Heart left ventricle (tissue), 16 donors: ENCODE data around the gene PPP1R37. TPM values are rescaled to one million over a fixed set of nuclear protein-coding genes. Genes with fewer than 3 reads are reported as not detected.

Source experiments
- ATAC-seq, 4 donors: fragments of 200-7000 bp; cut with Tn5 transposase; one replicate each; pipeline ENCODE4 v1.9.1; 2020 to 2022; ENCODE audit warnings: moderate library complexity in 4 of 4, mild to moderate bottlenecking in 3 of 4, moderate number of reproducible peaks in 1 of 4
- DNase-seq, 5 donors: peaks; one replicate each; pipeline ENCODE4 v3.0.0-alpha.2; 2020
- H3K27ac ChIP-seq, 12 donors: fragments of 200-600 bp; sonication (generic) in 4 of 12; one replicate each; pipeline versions ENCODE4 v1.5.0 to v1.8.0; 2016 to 2022; ENCODE audit warnings: mild to moderate bottlenecking in 2 of 12
- H3K27me3 ChIP-seq, 9 donors: fragments of 200-600 bp; sonication (generic) in 2 of 9; one replicate each; pipeline versions ENCODE4 v1.5.1 to v1.8.0; 2016 to 2022; ENCODE audit warnings: mild to moderate bottlenecking in 3 of 9
- H3K36me3 ChIP-seq, 9 donors: fragments of 200-600 bp; sonication (generic) in 2 of 9; one replicate each; pipeline versions ENCODE4 v1.5.0 to v1.8.0; 2018 to 2022; ENCODE audit warnings: mild to moderate bottlenecking in 2 of 9
- H3K4me1 ChIP-seq, 12 donors: fragments of 200-600 bp; sonication (generic) in 4 of 12; one replicate each; pipeline versions ENCODE4 v1.5.0 to v1.8.0; 2016 to 2022; ENCODE audit warnings: mild to moderate bottlenecking in 3 of 12
- H3K4me3 ChIP-seq, 12 donors: fragments of 200-600 bp; sonication (generic) in 4 of 12; one replicate each; pipeline versions ENCODE4 v1.5.0 to v1.8.0; 2017 to 2022; ENCODE audit warnings: mild to moderate bottlenecking in 9 of 12, moderate library complexity in 4 of 12
- H3K9me3 ChIP-seq, 12 donors: fragments of 200-600 bp; sonication (generic) in 4 of 12; one replicate each; pipeline versions ENCODE4 v1.5.0 to v1.8.0; 2016 to 2022; ENCODE audit warnings: mild to moderate bottlenecking in 1 of 12
- POLR2A ChIP-seq, 2 donors: fragments of 450-650 bp; IDR thresholded peaks; one replicate each; pipeline ENCODE4 v1.6.1; 2017; ENCODE audit warnings: antibody characterized with exemption in 2 of 2, mild to moderate bottlenecking in 2 of 2, moderate library complexity in 2 of 2
- WGBS, 4 donors: extraction: QIAGEN DNeasy Blood & Tissue Kit in 2 of 4; methylation state at CpG; one replicate each; pipeline versions ENCODE4 v1.1.5 to v1.1.7; 2013 to 2018; 5-methylcytosine and 5-hydroxymethylcytosine counted together
- intact Hi-C, 10 donors: fragments of 100-400 bp; cut with DNase I; formaldehyde crosslinking; loops; one replicate each; pipeline versions ENCODE4 v1.11.1 to v1.14.2; 2022
- polyA plus RNA-seq, 2 donors: library from polyadenylated mRNA; stranded (reverse); fragments of 200-250 nt; gene quantifications; one replicate each; pipeline ENCODE4 v1.2.3, GENCODE V29; 2013
- total RNA-seq, 9 donors: library from RNA; depleted of rRNA in 2 of 9; stranded (reverse); fragments of >200 nt in 2 of 9; fragmentation: NEBNext Ultra II Directional in 3 of 9; extraction: Animal tissue kit (Norgen Biotek cat#: 25700) in 3 of 9; gene quantifications; one replicate each; pipeline versions ENCODE4 v1.1.0 to v1.2.4, GENCODE V29; 2016 to 2023
- TF ChIP-seq, protein P1 (sequence below), 12 donors: fragments of 200-600 bp; sonication (generic) in 4 of 12; IDR thresholded peaks; one replicate each; pipeline versions ENCODE4 v1.5.0 to v1.8.0; 2018 to 2022; ENCODE audit warnings: antibody characterized with exemption in 12 of 12, mild to moderate bottlenecking in 5 of 12
- donor health status: ischemic (EF 13 %, LVEDD 7.1; RV severe dilation, severe dysfunction).
- donor health status: healthy with polysubstance abuse.
- donor health status: DM: no; HTN: yes; CAD: no.
- donor health status: DM: no; HTN: no; CAD: no.
- donor health status: ischemic (EF 25% LVEDD 6.9; RV normal size, moderate dysfunction).
- donor health status: ischemic (EF 25% LVEDD 5.7; RV mildly dilated, moderate dysfunction).
- donor health status: healthy.
- donor health status: DM: yes; HTN: yes; CAD: no.
- donor health status: ischemic (EF 35%, LVEDD 5.7; RV mildly dilated, moderate dysfunction).
- donor health status: nonischemic (EF 11% LVEDD 7.7; RV severe dilation, severe dysfunction).
- donor health status: DM: yes; HTN: yes; CAD: no.
- donor health status: PGD.
- donor health status: ischemic (EF 29% LVEDD 5.4; RV normal size, mild dysfunction).
- donor health status: nonischemic (EF 23%, LVEDD 6.1; RV moderate dilation, normal function).

PPP1R37 gene
- total and polyA plus RNA-seq, 11 donors = 16.0 to 33.7 (median 18.9) TPM

DNA sequence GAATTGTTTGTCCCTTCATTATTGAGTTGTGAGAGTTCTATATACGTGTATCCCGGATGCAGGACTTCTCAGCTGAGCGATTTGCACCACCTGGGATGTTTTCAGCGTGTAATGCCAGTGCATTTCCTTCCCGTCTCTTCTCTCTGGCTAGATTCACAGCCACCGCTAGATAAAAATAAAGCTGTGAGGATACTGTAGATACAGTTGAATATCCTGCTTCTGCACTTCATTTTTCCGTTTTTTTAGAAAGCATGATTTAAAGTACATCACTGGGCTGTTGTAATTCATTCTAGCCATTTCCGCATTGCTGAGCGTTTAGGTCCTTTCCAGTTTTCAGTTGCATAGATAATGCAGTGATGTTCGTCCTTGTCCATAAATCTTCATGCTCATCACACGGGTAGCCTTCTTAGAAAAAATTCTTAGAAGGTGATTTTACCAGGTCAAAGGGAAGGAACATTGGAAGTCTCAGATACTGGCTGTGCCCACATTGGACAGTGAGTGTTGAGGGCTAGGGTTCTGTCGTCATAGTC lies 14.7 kb downstream of the PPP1R37 start:
- Histone ChIP-seq H3K4me1 (peaks cover 0 to 40% (median 24%) of the 10 kb centered on the region in 12 donors), H3K4me3 (no peak overlapping the region), H3K36me3 (no peaks in the 10 kb centered on the region), H3K27ac (no peak overlapping the region), H3K9me3 (no peaks in the 10 kb centered on the region), H3K27me3 (no peaks in the 10 kb centered on the region)
- DNase-seq (no peak), ATAC-seq (no peak)
- TF ChIP-seq, protein P1, sequence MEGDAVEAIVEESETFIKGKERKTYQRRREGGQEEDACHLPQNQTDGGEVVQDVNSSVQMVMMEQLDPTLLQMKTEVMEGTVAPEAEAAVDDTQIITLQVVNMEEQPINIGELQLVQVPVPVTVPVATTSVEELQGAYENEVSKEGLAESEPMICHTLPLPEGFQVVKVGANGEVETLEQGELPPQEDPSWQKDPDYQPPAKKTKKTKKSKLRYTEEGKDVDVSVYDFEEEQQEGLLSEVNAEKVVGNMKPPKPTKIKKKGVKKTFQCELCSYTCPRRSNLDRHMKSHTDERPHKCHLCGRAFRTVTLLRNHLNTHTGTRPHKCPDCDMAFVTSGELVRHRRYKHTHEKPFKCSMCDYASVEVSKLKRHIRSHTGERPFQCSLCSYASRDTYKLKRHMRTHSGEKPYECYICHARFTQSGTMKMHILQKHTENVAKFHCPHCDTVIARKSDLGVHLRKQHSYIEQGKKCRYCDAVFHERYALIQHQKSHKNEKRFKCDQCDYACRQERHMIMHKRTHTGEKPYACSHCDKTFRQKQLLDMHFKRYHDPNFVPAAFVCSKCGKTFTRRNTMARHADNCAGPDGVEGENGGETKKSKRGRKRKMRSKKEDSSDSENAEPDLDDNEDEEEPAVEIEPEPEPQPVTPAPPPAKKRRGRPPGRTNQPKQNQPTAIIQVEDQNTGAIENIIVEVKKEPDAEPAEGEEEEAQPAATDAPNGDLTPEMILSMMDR (IDR thresholded peaks at IDR 0.05) = no peak
- no peak for TF ChIP-seq POLR2A (IDR thresholded peaks at IDR 0.05)
- 73 to 84% (median 80%) methylated on average over 12 of the region's 12 CpGs for WGBS, 4 donors
- intact Hi-C loops = loop anchor here in 1 of 10 donors (10.0 kb wide), 1 partner anchor 137 kb away; the partner anchor contains the start of gene EXOC3L2

DNA sequence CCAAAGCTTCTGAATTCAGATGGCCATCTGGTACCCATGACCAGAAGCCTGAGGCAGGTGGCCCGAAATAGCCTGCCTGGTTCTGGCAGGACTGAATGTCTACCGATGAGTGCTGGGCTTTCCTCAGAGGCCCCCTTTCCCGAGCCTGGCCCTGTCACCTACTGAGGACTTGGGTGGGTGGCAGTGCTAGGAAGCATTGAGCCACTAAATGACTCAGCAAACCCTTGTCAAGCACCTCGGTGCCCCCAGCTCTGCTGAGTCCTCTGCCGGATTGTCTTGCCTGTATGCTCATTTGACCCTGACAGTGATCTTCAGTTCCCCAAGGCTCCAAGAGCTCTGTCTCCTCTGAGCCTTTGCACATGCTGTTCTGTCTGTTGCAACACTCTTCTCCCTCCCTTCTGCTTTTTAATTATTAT lies 17.9 kb downstream of the PPP1R37 start:
- Histone ChIP-seq H3K27me3 (no peaks in the 10 kb centered on the region), H3K4me1 (peaks cover 0 to 12% (median 4%) of the 10 kb centered on the region in 12 donors), H3K9me3 (no peaks in the 10 kb centered on the region), H3K27ac (no peak overlapping the region), H3K36me3 (no peaks in the 10 kb centered on the region), H3K4me3 (no peak overlapping the region)
- intact Hi-C loops = no loop called here
- no peak for TF ChIP-seq POLR2A (IDR thresholded peaks at IDR 0.05)
- TF ChIP-seq, protein P1 (IDR thresholded peaks at IDR 0.05) = no peak
- DNase-seq (no peak), ATAC-seq (peak in 1 of 4 donors; percentile 46)
- 53 to 60% (median 58%) methylated on average over 5 of the region's 5 CpGs for WGBS, 4 donors

- 93 to 97% (median 94%) methylated on average over 10 to 11 of the region's 11 CpGs for WGBS, 4 donors
- no peak for ATAC-seq
- H3K36me3 ChIP-seq = no peaks in the 10 kb centered on the region
- peaks cover 0 to 16% (median 5%) of the 10 kb centered on the region in 12 donors for H3K4me1 ChIP-seq
- TF ChIP-seq, protein P1 (IDR thresholded peaks at IDR 0.05) = no peak
- no peak for TF ChIP-seq POLR2A (IDR thresholded peaks at IDR 0.05)
- no peak overlapping the region for H3K27ac ChIP-seq
- H3K27me3 ChIP-seq = no peaks in the 10 kb centered on the region
- no peaks in the 10 kb centered on the region for H3K9me3 ChIP-seq
- intact Hi-C loops = no loop called here
- no peak for DNase-seq
- H3K4me3 ChIP-seq = no peak overlapping the region
Measured at GRCh38 chr19:45112111-45112827, 19.3 kb downstream of the PPP1R37 start.

DNA sequence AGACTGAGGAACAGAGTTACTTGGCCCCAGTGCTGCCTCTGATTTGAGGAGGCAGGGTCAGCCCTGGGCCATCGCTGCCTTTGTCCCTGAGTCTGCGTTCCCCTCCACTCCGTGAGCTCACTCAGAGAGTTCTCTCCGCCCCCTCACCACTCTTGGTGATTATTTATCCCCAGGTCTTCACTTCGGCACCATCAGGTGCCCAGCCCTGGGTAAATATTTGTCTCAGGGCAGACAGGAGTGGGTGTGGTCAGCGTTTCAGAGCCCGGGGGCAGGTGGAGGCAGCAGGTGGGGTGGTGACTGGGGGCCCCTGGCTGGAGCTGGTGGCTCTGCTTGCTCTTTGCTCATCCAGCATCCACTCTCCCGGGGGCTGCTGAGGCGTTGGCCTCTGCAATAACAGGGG lies 20.6 kb downstream of the PPP1R37 start:
- Histone ChIP-seq H3K27me3 (no peaks in the 10 kb centered on the region), H3K27ac (no peak overlapping the region), H3K4me1 (peaks cover 0 to 28% (median 15%) of the 10 kb centered on the region in 12 donors), H3K4me3 (no peak overlapping the region), H3K36me3 (no peaks in the 10 kb centered on the region), H3K9me3 (no peaks in the 10 kb centered on the region)
- WGBS, 4 donors = 85 to 94% (median 86%) methylated on average over 8 to 9 of the region's 9 CpGs
- intact Hi-C loops = no loop called here
- TF ChIP-seq, protein P1 (IDR thresholded peaks at IDR 0.05) = no peak
- TF ChIP-seq POLR2A (IDR thresholded peaks at IDR 0.05) = no peak
- DNase-seq (no peak), ATAC-seq (no peak)
